HepG2 (cell line): Measurements from ENCODE around the gene CLPX. TPM values are rescaled to one million over a fixed set of nuclear protein-coding genes. Genes with fewer than 3 reads are reported as not detected.
"Not testable (repeated sequence)": the region's sequence is repeated elsewhere in the genome, so short reads cannot be mapped to it uniquely, and the experiment has no call there.

ENCODE experiments used
- ATAC-seq: fragments of 200-7000 bp; cut with Tn5 transposase; 3 replicates; pipeline ENCODE4 v1.9.1; 2020; ENCODE audit warnings: mild to moderate bottlenecking, moderate library complexity
- BruUV-seq: library from RNA; stranded (reverse); fragments of 400-500 nt; replicated peaks from 2 replicates; lab custom pipeline; 2021; lab: Mats Ljungman, UMichigan
- CTCF ChIA-PET: fragments of 300-600 bp; formaldehyde crosslinking; extraction: SDS; loops from one replicate; lab custom pipeline; 2021; ENCODE audit warnings: low total read pairs, inconsistent platforms, low intra/inter-chr PET ratio; lab: Yijun Ruan, JAX
- POLR2A ChIA-PET: fragments of 350-600 bp; sonication (Branson Sonifier 250); formaldehyde crosslinking; loops from one replicate; lab custom pipeline; 2020; ENCODE audit warnings: antibody characterized with exemption, inconsistent platforms; lab: Yijun Ruan, JAX
- DNase-seq: peaks from one replicate; pipeline ENCODE4 v3.0.0-alpha.2; 2015; ENCODE audit warnings: low spot score
- FAIRE-seq: peaks from 3 replicates; lab custom pipeline; 2011; peaks lifted over from hg19 to GRCh38; lab: Jason Lieb, UNC
- H2AFZ ChIP-seq: one replicate; pipeline ENCODE4 v1.6.1; 2011; ENCODE audit warnings: low read length, inconsistent platforms
- H3K27ac ChIP-seq: fragments of 300-600 bp; 3 replicates; pipeline ENCODE4 v1.8.0; 2011; ENCODE audit warnings: mixed run types, mild to moderate bottlenecking, mixed read lengths, low read length, inconsistent platforms; ENCODE audit not compliant: insufficient read depth; ENCODE audit errors: extremely low read length
- H3K27me3 ChIP-seq, 2 experiments: fragments of 200-600 bp in 1 of 2; 2 replicates in 1 of 2; 3 replicates in 1 of 2; pipeline versions ENCODE4 v1.6.0 to v1.8.0; 2011; ENCODE audit warnings: low read length in 2 of 2, mild to moderate bottlenecking in 2 of 2, moderate library complexity in 2 of 2, inconsistent platforms in 1 of 2; ENCODE audit not compliant: insufficient read depth in 2 of 2, control insufficient read depth in 1 of 2
- H3K36me3 ChIP-seq, 2 experiments: fragments of 200-600 bp in 1 of 2; replicated peaks in 1 of 2; 2 replicates in 1 of 2; 3 replicates in 1 of 2; pipeline versions ENCODE4 v1.5.1 to v1.8.0; 2011; ENCODE audit warnings: low read length in 2 of 2, inconsistent platforms in 1 of 2; ENCODE audit not compliant: insufficient read depth in 2 of 2, control insufficient read depth in 1 of 2
- H3K4me1 ChIP-seq: 2 replicates; pipeline ENCODE4 v1.5.1; 2012; ENCODE audit warnings: low read length, inconsistent platforms; ENCODE audit not compliant: insufficient read depth
- H3K4me2 ChIP-seq: 2 replicates; pipeline ENCODE4 v1.6.0; 2011; ENCODE audit warnings: low read depth, low read length, inconsistent platforms
- H3K4me3 ChIP-seq, 3 experiments: fragments of 200-600 bp in 1 of 3; sonication (generic), shearing (Covaris generic) in 1 of 3; replicated peaks in 1 of 3; 2 replicates each; pipeline ENCODE4 v1.5.1; 2011 to 2016; ENCODE audit warnings: low read length in 3 of 3, inconsistent platforms in 2 of 3, low read depth in 2 of 3, mild to moderate bottlenecking in 2 of 3, control low read depth in 1 of 3, mixed read lengths in 1 of 3; ENCODE audit not compliant: insufficient read depth in 1 of 3
- H3K79me2 ChIP-seq: one replicate; pipeline ENCODE4 v1.6.1; 2011; ENCODE audit warnings: low read length, inconsistent platforms; ENCODE audit not compliant: insufficient read depth
- H3K9ac ChIP-seq: 2 replicates; pipeline ENCODE4 v1.6.0; 2011; ENCODE audit warnings: mild to moderate bottlenecking, low read depth, low read length, inconsistent platforms; ENCODE audit not compliant: insufficient read depth
- H3K9me3 ChIP-seq: 2 replicates; pipeline ENCODE4 v1.5.1; 2012; ENCODE audit warnings: mild to moderate bottlenecking, low read length
- H4K20me1 ChIP-seq: 2 replicates; pipeline ENCODE4 v1.6.0; 2011; ENCODE audit warnings: inconsistent platforms, mild to moderate bottlenecking, low read length, moderate library complexity; ENCODE audit not compliant: insufficient read depth
- ZNF431 ChIP-seq: sonication (generic); formaldehyde crosslinking; IDR thresholded peaks from 2 replicates; pipeline ENCODE4 v1.9.0; 2022; ENCODE audit warnings: missing genetic modification reagents, low read depth, mild to moderate bottlenecking, borderline replicate concordance
- WGBS: methylation state at CpG from one replicate; pipeline ENCODE4 v1.1.6; 2017; ENCODE audit warnings: low lambda C conversion rate; 5-methylcytosine and 5-hydroxymethylcytosine counted together
- in situ Hi-C: cut with HindIII; loops from 2 replicates; pipeline ENCODE4 v1.10.0; 2017; ENCODE audit warnings: low pct_unique_long_range_greater_than_20kb; ENCODE audit not compliant: extremely low pct_ligation_motif_present
- intact Hi-C: fragments of 100-400 bp; cut with micrococcal nuclease; formaldehyde crosslinking; loops from one replicate; pipeline ENCODE4 v1.10.0; 2022; ENCODE audit not compliant: unreplicated experiment
- polyA plus RNA-seq, 8 experiments: library from polyadenylated mRNA; depleted of rRNA in 3 of 8; stranded (reverse) in 7 of 8; unstranded in 1 of 8; fragments of >200 nt; fragmentation: Illumina TruSeq in 4 of 8; extraction: Trizol in 4 of 8; gene quantifications; 2 replicates each; pipeline versions ENCODE4 v1.2.1 to v1.2.3, GENCODE V29; 2011 to 2016; ENCODE audit warnings: low read depth in 4 of 8, missing spikeins in 1 of 8, mixed read lengths in 1 of 8; ENCODE audit not compliant: insufficient read depth in 1 of 8
- total RNA-seq, 5 experiments: library from RNA; depleted of rRNA; stranded (reverse); fragments of >200 nt; fragmentation: Illumina TruSeq; extraction: Trizol; gene quantifications; 2 replicates each; pipeline ENCODE4 v1.2.3, GENCODE V29; 2016; ENCODE audit warnings: low read depth in 1 of 5

Gene CLPX
- total and polyA plus RNA-seq, 2 of the 13 experiments (the other 11 are each of a cell fraction or from before 2014, with no cell fraction given): 33.9 to 61.3 TPM

DNA sequence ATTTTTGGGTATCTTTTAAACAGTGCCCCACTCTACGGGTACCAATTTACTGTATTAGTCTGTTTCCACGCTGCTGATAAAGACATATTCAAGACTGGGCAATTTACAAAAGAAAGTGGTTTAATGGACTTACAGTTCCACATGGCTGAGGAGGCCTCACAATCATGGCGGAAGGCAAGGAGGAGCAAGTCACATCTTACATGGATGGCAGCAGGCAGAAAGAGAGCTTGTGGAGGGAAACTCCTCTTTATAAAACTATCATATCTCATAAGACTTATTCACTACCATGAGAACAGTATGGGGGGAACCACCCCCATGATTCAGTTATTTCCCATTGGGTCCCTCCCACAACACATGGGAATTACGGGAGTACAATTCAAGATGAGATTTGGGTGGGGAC lies 47.2 kb downstream of the CLPX start:
- FAIRE-seq, POLR2A ChIA-PET, H3K27me3 ChIP-seq, H3K4me2 ChIP-seq, H4K20me1 ChIP-seq, H3K9ac ChIP-seq, ATAC-seq, H3K36me3 ChIP-seq, H3K27ac ChIP-seq, intact Hi-C loops, BruUV-seq, DNase-seq, H3K4me3 ChIP-seq, in situ Hi-C loops, CTCF ChIA-PET, H3K79me2 ChIP-seq, H2AFZ ChIP-seq: not testable (repeated sequence)
- Histone ChIP-seq H3K9me3 (peaks cover 14% of the 10 kb centered on the region; the same call in 1 of the 2 replicates), H3K4me1 (peaks cover 11% of the 10 kb centered on the region)
- WGBS: 91% methylated on average over 4 of the region's 4 CpGs
- peak; percentile 36; the same call in 1 of the 2 replicates for TF ChIP-seq ZNF431 (CRISPR knock-in tag)

DNA sequence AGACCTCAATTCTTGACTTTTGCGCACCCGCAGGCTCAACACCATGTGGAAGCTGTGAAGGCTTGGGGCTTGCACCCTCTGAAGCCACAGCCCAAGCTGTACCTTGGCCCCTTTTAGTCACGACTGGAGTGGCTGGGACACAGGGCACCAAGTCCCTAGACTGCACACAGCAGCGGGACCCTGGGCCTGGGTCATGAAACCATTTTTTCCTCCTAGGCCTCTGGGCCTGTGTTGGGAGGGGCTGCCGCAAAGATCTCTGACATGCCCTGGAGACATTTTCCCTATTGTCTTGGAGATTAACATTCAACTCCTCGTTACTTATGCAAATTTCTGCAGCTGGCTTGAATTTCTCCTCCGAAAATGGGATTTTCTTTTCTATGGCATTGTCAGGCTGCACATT lies 48.1 kb downstream of the CLPX start:
- H3K4me2 ChIP-seq, H4K20me1 ChIP-seq, in situ Hi-C loops, FAIRE-seq, CTCF ChIA-PET, H3K27ac ChIP-seq, H3K36me3 ChIP-seq, H2AFZ ChIP-seq, H3K79me2 ChIP-seq, ATAC-seq, H3K27me3 ChIP-seq, H3K9ac ChIP-seq, BruUV-seq, H3K4me3 ChIP-seq, POLR2A ChIA-PET, intact Hi-C loops, DNase-seq: not testable (repeated sequence)
- 83% methylated on average over 5 of the region's 7 CpGs for WGBS
- Histone ChIP-seq H3K4me1 (peaks cover 11% of the 10 kb centered on the region), H3K9me3 (peaks cover 14% of the 10 kb centered on the region; the same call in 1 of the 2 replicates)
